GM23248 (cell line): Measurements from ENCODE around the gene NOX4. TPM values are rescaled to one million over a fixed set of nuclear protein-coding genes. Genes with fewer than 3 reads are reported as not detected.

Experiments used
- DNase-seq: peaks from one replicate; pipeline ENCODE4 v3.0.0-alpha.2; 2015
- H2AFZ ChIP-seq: fragments of 200-600 bp; sonication (generic); 2 replicates; pipeline ENCODE4 v1.6.1; 2016; ENCODE audit warnings: antibody characterized with exemption
- H3F3A ChIP-seq: fragments of 200-600 bp; sonication (generic); 2 replicates; pipeline ENCODE4 v1.6.1; 2016; ENCODE audit warnings: mild to moderate bottlenecking, antibody characterized with exemption, mixed run types; ENCODE audit not compliant: insufficient read depth
- H3K27ac ChIP-seq: fragments of 200-600 bp; sonication (generic); 2 replicates; pipeline ENCODE4 v1.5.1; 2016; ENCODE audit warnings: mild to moderate bottlenecking
- H3K27me3 ChIP-seq: fragments of 200-600 bp; sonication (generic); replicated peaks from 2 replicates; pipeline ENCODE4 v1.6.1; 2016; ENCODE audit warnings: mild to moderate bottlenecking; ENCODE audit not compliant: insufficient read depth
- H3K36me3 ChIP-seq: fragments of 200-600 bp; sonication (generic); 2 replicates; pipeline ENCODE4 v1.6.1; 2016; ENCODE audit warnings: low read depth, mild to moderate bottlenecking
- H3K4me1 ChIP-seq: fragments of 200-600 bp; sonication (generic); 2 replicates; pipeline ENCODE4 v1.6.1; 2016; ENCODE audit warnings: mild to moderate bottlenecking; ENCODE audit not compliant: insufficient read depth
- H3K4me2 ChIP-seq: fragments of 200-600 bp; sonication (generic); one replicate; pipeline ENCODE4 v1.6.1; 2016; ENCODE audit warnings: mild to moderate bottlenecking; ENCODE audit not compliant: unreplicated experiment
- H3K4me3 ChIP-seq: fragments of 200-600 bp; sonication (generic); 2 replicates; pipeline ENCODE4 v1.5.1; 2016; ENCODE audit warnings: mild to moderate bottlenecking
- H3K79me2 ChIP-seq: fragments of 200-600 bp; sonication (generic); 2 replicates; pipeline ENCODE4 v1.6.1; 2016; ENCODE audit warnings: mild to moderate bottlenecking; ENCODE audit not compliant: insufficient read depth
- H3K9ac ChIP-seq: fragments of 200-600 bp; sonication (generic); 2 replicates; pipeline ENCODE4 v1.6.1; 2016; ENCODE audit warnings: mild to moderate bottlenecking
- H3K9me2 ChIP-seq: fragments of 200-600 bp; sonication (generic); 2 replicates; pipeline ENCODE4 v1.6.1; 2016; ENCODE audit warnings: mixed run types, mild to moderate bottlenecking, moderate library complexity; ENCODE audit not compliant: insufficient read depth
- H3K9me3 ChIP-seq: fragments of 200-600 bp; sonication (generic); one replicate; pipeline ENCODE4 v1.6.1; 2017; ENCODE audit warnings: low read depth
- H4K20me1 ChIP-seq: fragments of 200-600 bp; sonication (generic); 2 replicates; pipeline ENCODE4 v1.6.0; 2016; ENCODE audit not compliant: insufficient read depth
- EZH2 ChIP-seq: fragments of 200-600 bp; sonication (generic); IDR thresholded peaks from 2 replicates; pipeline ENCODE4 v1.6.1; 2018; ENCODE audit warnings: antibody characterized with exemption, mild to moderate bottlenecking; ENCODE audit not compliant: insufficient read depth, poor library complexity, severe bottlenecking
- EZH2phosphoT487 ChIP-seq: fragments of 200-600 bp; sonication (generic); IDR thresholded peaks from 2 replicates; pipeline ENCODE4 v1.6.1; 2018; ENCODE audit warnings: antibody characterized with exemption, moderate library complexity, mild to moderate bottlenecking, low read depth; ENCODE audit not compliant: insufficient read depth
- WGBS, 2 experiments: methylation state at CpG; one replicate each; pipeline ENCODE4 v1.1.6; 2015 to 2017; ENCODE audit warnings: low lambda C conversion rate in 2 of 2, low coverage in 1 of 2; ENCODE audit errors: missing lambda C conversion rate in 2 of 2; 5-methylcytosine and 5-hydroxymethylcytosine counted together
- in situ Hi-C: fragments of 300-500 bp; cut with MboI; formaldehyde crosslinking; loops from 2 replicates; pipeline ENCODE4 v1.15.0; 2020
- polyA plus RNA-seq: library from polyadenylated mRNA; unstranded; fragments of >200 nt; fragmentation: Nextera tagmentation; extraction: Ambion mirVana; gene quantifications from 2 replicates; pipeline ENCODE4 v1.2.1, GENCODE V29; 2016
- total RNA-seq: library from RNA; depleted of rRNA; stranded (reverse); fragments of >200 nt; shearing (Covaris generic); gene quantifications from 2 replicates; pipeline ENCODE4 v1.2.3, GENCODE V29; 2014; rRNA removed

NOX4 gene
- total and polyA plus RNA-seq, 2 experiments from 2014 or later = 0.54 to 1.4 TPM

- no peak overlapping the region for H3K9ac ChIP-seq
- no peaks in the 10 kb centered on the region for H3K27me3 ChIP-seq
- 18 to 31% methylated on average over 1 of the region's 1 CpG for WGBS, 2 experiments
- DNase-seq = no peak
- H3K27ac ChIP-seq = no peak overlapping the region
- no peak overlapping the region for H2AFZ ChIP-seq
- in situ Hi-C loops = no loop called here
- H3K9me3 ChIP-seq = no peaks in the 10 kb centered on the region
- no peaks in the 10 kb centered on the region for H4K20me1 ChIP-seq
- H3K4me1 ChIP-seq = no peaks in the 10 kb centered on the region
- H3K4me3 ChIP-seq = no peak overlapping the region
- no peak overlapping the region for H3K4me2 ChIP-seq
- no peak for TF ChIP-seq EZH2phosphoT487
- TF ChIP-seq EZH2 = no peak
- no peaks in the 10 kb centered on the region for H3K79me2 ChIP-seq
- H3K36me3 ChIP-seq = no peaks in the 10 kb centered on the region
- H3K9me2 ChIP-seq = no peaks in the 10 kb centered on the region
- H3F3A ChIP-seq = no peaks in the 10 kb centered on the region
Measured at GRCh38 chr11:89279176-89279575, 212.0 kb downstream of the NOX4 start.

- Histone ChIP-seq H3K9me2 (no peaks in the 10 kb centered on the region), H4K20me1 (no peaks in the 10 kb centered on the region), H3K4me2 (no peak overlapping the region), H3K9me3 (no peaks in the 10 kb centered on the region), H2AFZ (no peak overlapping the region), H3K4me3 (no peak overlapping the region), H3K27me3 (no peaks in the 10 kb centered on the region), H3K4me1 (no peaks in the 10 kb centered on the region), H3K36me3 (no peaks in the 10 kb centered on the region), H3K79me2 (no peaks in the 10 kb centered on the region), H3K27ac (no peak overlapping the region), H3F3A (no peaks in the 10 kb centered on the region), H3K9ac (no peak overlapping the region)
- in situ Hi-C loops = no loop called here
- TF ChIP-seq EZH2phosphoT487 (no peak), EZH2 (no peak)
- WGBS, 2 experiments = 26 to 35% methylated on average over 1 of the region's 1 CpG
- DNase-seq = no peak
Measured at GRCh38 chr11:89275966-89276365, 215.2 kb downstream of the NOX4 start.

Other genes with a start within 250 kb of the NOX4 start
- not detected in 2 replicates for gene TRIM77, start 218.9 kb upstream of the NOX4 start, total RNA-seq
- not detected in 2 replicates for gene TRIM77, start 218.9 kb upstream of the NOX4 start, polyA plus RNA-seq